IMR-90 (cell line): ENCODE data around the gene ACRBP. TPM values are rescaled to one million over a fixed set of nuclear protein-coding genes. Genes with fewer than 3 reads are reported as not detected.

ENCODE experiments used
- ATAC-seq: fragments of 200-7000 bp; cut with Tn5 transposase; 2 replicates; pipeline ENCODE4 v1.9.1; 2020; ENCODE audit warnings: low read depth, mild to moderate bottlenecking, moderate library complexity
- BruUV-seq: library from RNA; stranded (reverse); fragments of 400-500 nt; replicated peaks from 2 replicates; lab custom pipeline; 2021; lab: Mats Ljungman, UMichigan
- CTCF ChIA-PET: fragments of 300-600 bp; formaldehyde crosslinking; extraction: SDS; loops from one replicate; lab custom pipeline; 2021; ENCODE audit warnings: antibody characterized with exemption; lab: Yijun Ruan, JAX
- POLR2A ChIA-PET: fragments of 300-600 bp; sonication (Branson Sonifier 250); formaldehyde crosslinking; loops from one replicate; lab custom pipeline; 2022; ENCODE audit warnings: antibody characterized with exemption; ENCODE audit not compliant: unreplicated experiment; lab: Charles Lee
- DNase-seq: peaks from one replicate; pipeline ENCODE4 v3.0.0; 2013
- H2AFZ ChIP-seq: replicated peaks from 2 replicates; pipeline ENCODE3; 2013; ENCODE audit warnings: low read length, mild to moderate bottlenecking; ENCODE audit not compliant: poor library complexity
- H2AK5ac ChIP-seq: 2 replicates; pipeline ENCODE4 v1.6.1; 2013; ENCODE audit warnings: low read depth, low read length, inconsistent platforms
- H2AK9ac ChIP-seq: replicated peaks from 2 replicates; pipeline ENCODE3; 2013; ENCODE audit warnings: mild to moderate bottlenecking, low read depth, low read length, moderate library complexity; ENCODE audit not compliant: poor library complexity
- H2BK120ac ChIP-seq: 2 replicates; pipeline ENCODE4 v1.6.1; 2013; ENCODE audit warnings: low read depth, low read length, inconsistent platforms
- H2BK15ac ChIP-seq: 3 replicates; pipeline ENCODE4 v1.6.1; 2013; ENCODE audit warnings: low read depth, low read length, inconsistent platforms
- H2BK20ac ChIP-seq: 2 replicates; pipeline ENCODE4 v1.6.1; 2013; ENCODE audit warnings: low read depth, mild to moderate bottlenecking, inconsistent platforms, low read length, moderate library complexity
- H2BK5ac ChIP-seq: 2 replicates; pipeline ENCODE4 v1.6.1; 2013; ENCODE audit warnings: mild to moderate bottlenecking, low read depth, low read length, inconsistent platforms; ENCODE audit not compliant: poor library complexity, severe bottlenecking
- H3K14ac ChIP-seq: replicated peaks from 2 replicates; pipeline ENCODE4 v1.6.1; 2013; ENCODE audit warnings: low read depth, low read length, inconsistent platforms
- H3K18ac ChIP-seq: 2 replicates; pipeline ENCODE4 v1.6.1; 2013; ENCODE audit warnings: low read depth, low read length, control low read depth
- H3K23ac ChIP-seq: 2 replicates; pipeline ENCODE4 v1.6.1; 2013; ENCODE audit warnings: low read depth, low read length, inconsistent platforms
- H3K27ac ChIP-seq: 2 replicates; pipeline ENCODE4 v1.5.1; 2013; ENCODE audit warnings: mild to moderate bottlenecking, control low read depth, low read length; ENCODE audit not compliant: insufficient read depth
- H3K27me3 ChIP-seq: 2 replicates; pipeline ENCODE4 v1.6.1; 2013; ENCODE audit warnings: low read length; ENCODE audit not compliant: control insufficient read depth, insufficient read depth
- H3K36me3 ChIP-seq: 2 replicates; pipeline ENCODE4 v1.6.1; 2013; ENCODE audit warnings: low read length, mixed read lengths; ENCODE audit not compliant: control insufficient read depth, insufficient read depth
- H3K4ac ChIP-seq: 2 replicates; pipeline ENCODE4 v1.6.1; 2013; ENCODE audit warnings: low read depth, low read length, inconsistent platforms
- H3K4me1 ChIP-seq: 2 replicates; pipeline ENCODE4 v1.6.1; 2013; ENCODE audit warnings: low read length, mixed read lengths; ENCODE audit not compliant: control insufficient read depth, insufficient read depth
- H3K4me2 ChIP-seq: 2 replicates; pipeline ENCODE4 v1.6.1; 2013; ENCODE audit warnings: low read depth, mild to moderate bottlenecking, control low read depth, low read length, moderate library complexity
- H3K4me3 ChIP-seq: 2 replicates; pipeline ENCODE4 v1.5.1; 2013; ENCODE audit warnings: low read depth, mild to moderate bottlenecking, control low read depth, low read length, moderate library complexity; ENCODE audit not compliant: insufficient read depth
- H3K56ac ChIP-seq: 2 replicates; pipeline ENCODE4 v1.6.1; 2013; ENCODE audit warnings: low read length, inconsistent platforms; ENCODE audit not compliant: insufficient read depth; ENCODE audit errors: extremely low read depth
- H3K79me1 ChIP-seq, 2 experiments: 2 replicates each; pipeline ENCODE4 v1.6.1; 2013; ENCODE audit warnings: low read length in 2 of 2, inconsistent platforms in 1 of 2, low read depth in 1 of 2
- H3K9ac ChIP-seq: 2 replicates; pipeline ENCODE4 v1.6.1; 2013; ENCODE audit warnings: low read depth, low read length, control low read depth
- H3K9me1 ChIP-seq: 2 replicates; pipeline ENCODE4 v1.6.1; 2013; ENCODE audit warnings: low read length, inconsistent platforms; ENCODE audit not compliant: insufficient read depth
- H3K9me3 ChIP-seq: 2 replicates; pipeline ENCODE4 v1.6.1; 2013; ENCODE audit warnings: low read length; ENCODE audit not compliant: control insufficient read depth, insufficient read depth
- H4K20me1 ChIP-seq: 2 replicates; pipeline ENCODE4 v1.6.1; 2013; ENCODE audit warnings: low read length, inconsistent platforms; ENCODE audit not compliant: insufficient read depth
- H4K5ac ChIP-seq: 2 replicates; pipeline ENCODE4 v1.6.1; 2013; ENCODE audit warnings: mild to moderate bottlenecking, low read depth, low read length, control low read depth
- H4K8ac ChIP-seq, 2 experiments: 2 replicates each; pipeline ENCODE4 v1.6.1; 2013; ENCODE audit warnings: low read depth in 2 of 2, low read length in 2 of 2, control low read depth in 1 of 2, inconsistent platforms in 1 of 2
- H4K91ac ChIP-seq: 2 replicates; pipeline ENCODE4 v1.6.1; 2013; ENCODE audit warnings: low read depth, low read length, inconsistent platforms; ENCODE audit not compliant: insufficient read depth
- MAZ ChIP-seq: IDR thresholded peaks from 2 replicates; pipeline ENCODE4 v1.6.1; 2012; ENCODE audit warnings: low read depth, mild to moderate bottlenecking, low read length, improper control_type of control experiment, moderate library complexity, borderline replicate concordance
- NFE2L2 ChIP-seq: fragments of 150-350 bp; IDR thresholded peaks from 2 replicates; pipeline ENCODE4 v1.6.1; 2016; ENCODE audit warnings: low read depth, mild to moderate bottlenecking, low read length
- WGBS, 2 experiments: methylation state at CpG; one replicate each; pipeline versions ENCODE4 v1.1.5 to v1.1.7; 2013; ENCODE audit warnings: missing lambda C conversion rate in 2 of 2; ENCODE audit not compliant: insufficient read length in 1 of 2; ENCODE audit errors: extremely low coverage in 2 of 2; 5-methylcytosine and 5-hydroxymethylcytosine counted together
- dilution Hi-C: fragments of 300-500 bp; cut with HindIII; formaldehyde crosslinking; loops from one replicate; pipeline ENCODE4 v1.14.3; 2018; ENCODE audit warnings: low sequenced_read_pairs; ENCODE audit not compliant: unreplicated experiment
- in situ Hi-C: fragments of 300-500 bp; cut with MboI; formaldehyde crosslinking; loops from 3 replicates; pipeline ENCODE4 v1.14.3; 2019; ENCODE audit warnings: low sequenced_read_pairs, inconsistent platforms, mixed read lengths
- intact Hi-C: fragments of 100-400 bp; cut with micrococcal nuclease; formaldehyde crosslinking; loops from 2 replicates; pipeline ENCODE4 v1.10.0; 2022
- polyA plus RNA-seq, 3 experiments: library from polyadenylated mRNA; depleted of rRNA; stranded (reverse); fragments of >200 nt; gene quantifications; 2 replicates each; pipeline ENCODE4 v1.2.3, GENCODE V29; 2012; ENCODE audit warnings: low replicate concordance in 1 of 3
- total RNA-seq: library from RNA; depleted of rRNA; stranded (reverse); fragments of >200 nt; gene quantifications from 2 replicates; pipeline ENCODE4 v1.2.3, GENCODE V29; 2012

The ACRBP gene
- total and polyA plus RNA-seq, 2 of the 4 experiments (the other 2 are of a cell fraction): 0.38 TPM; not detected in 1

DNA sequence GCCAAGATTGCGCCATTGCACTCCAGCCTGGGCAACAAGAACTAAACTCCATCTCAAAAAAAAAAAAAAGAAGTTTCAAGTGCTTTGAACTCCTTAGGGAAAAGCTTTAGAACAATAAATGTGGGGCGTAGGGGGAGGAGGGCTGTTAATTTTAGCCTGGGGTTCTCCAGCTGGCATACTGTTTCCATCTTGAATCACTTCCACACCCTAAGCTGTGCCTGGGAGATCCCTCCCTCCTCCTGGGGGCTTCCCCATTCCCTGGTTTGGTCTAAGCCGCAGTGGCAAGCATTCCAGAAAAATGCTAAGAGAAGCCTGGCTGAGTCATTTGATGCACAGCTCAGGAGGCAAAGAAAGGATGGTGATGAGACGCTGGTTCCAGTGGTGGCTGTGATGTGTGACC is 44.2 kb upstream of the ACRBP start:
- H3K9me3 ChIP-seq: no peaks in the 10 kb centered on the region
- H3K23ac ChIP-seq: no peak overlapping the region
- no peak overlapping the region for H3K4me3 ChIP-seq
- peaks cover 4% of the 10 kb centered on the region; the same call in 1 of the 2 replicates for H3K36me3 ChIP-seq
- peak; percentile 74 for DNase-seq
- intact Hi-C loops: no loop called here
- H2BK120ac ChIP-seq: no peak overlapping the region
- ChIA-PET CTCF (no interaction called here), POLR2A (no interaction called here)
- no peak overlapping the region for H2AK5ac ChIP-seq
- in situ Hi-C loops: no loop called here
- peaks cover 5% of the 10 kb centered on the region for H3K4me1 ChIP-seq
- no peak overlapping the region for H3K14ac ChIP-seq
- H4K5ac ChIP-seq: no peak overlapping the region
- H3K9ac ChIP-seq: no peak overlapping the region
- H3K4ac ChIP-seq: no peak overlapping the region
- H2BK15ac ChIP-seq: no peak overlapping the region
- H3K27me3 ChIP-seq: no peaks in the 10 kb centered on the region
- dilution Hi-C loops: no loop called here
- H3K27ac ChIP-seq: no peak overlapping the region
- no peak overlapping the region for H2AK9ac ChIP-seq
- ATAC-seq: no peak
- no peak overlapping the region for H3K4me2 ChIP-seq
- H3K9me1 ChIP-seq: no peaks in the 10 kb centered on the region
- no CpG with 5 or more reads among the region's 4 CpGs for WGBS, 2 experiments
- H2BK5ac ChIP-seq: no peak overlapping the region
- peaks cover 11 to 34% of the 10 kb centered on the region in 2 experiments; a peak in 3 of 4 replicates for H3K79me1 ChIP-seq
- H4K8ac ChIP-seq: no peak overlapping the region
- no peak overlapping the region for H3K18ac ChIP-seq
- H4K20me1 ChIP-seq: no peaks in the 10 kb centered on the region
- H2BK20ac ChIP-seq: no peak overlapping the region
- H2AFZ ChIP-seq: peak overlapping the region; percentile 38
- H4K91ac ChIP-seq: no peak overlapping the region
- no TSS peak for BruUV-seq
- H3K56ac ChIP-seq: no peak overlapping the region
- TF ChIP-seq NFE2L2: no peak
- TF ChIP-seq MAZ: peak; percentile 64; the same call in 1 of the 2 replicates
